IPS DF 6.9 (cell line): Measurements from ENCODE around the gene SEMA3E.
"Not testable (repeated sequence)": the region's sequence is repeated elsewhere in the genome, so short reads cannot be mapped to it uniquely, and the experiment has no call there.

Source experiments
- DNase-seq: peaks from one replicate; pipeline ENCODE4 v3.0.0-alpha.2; 2013; ENCODE audit warnings: low read depth, low spot score
- H3K27ac ChIP-seq: one replicate; pipeline ENCODE4 v1.5.1; 2013; ENCODE audit warnings: low read length, control low read depth
- H3K27me3 ChIP-seq: 2 replicates; pipeline ENCODE4 v1.6.1; 2013; ENCODE audit warnings: mild to moderate bottlenecking, low read length; ENCODE audit not compliant: control insufficient read depth, insufficient read depth
- H3K36me3 ChIP-seq: 2 replicates; pipeline ENCODE4 v1.6.1; 2013; ENCODE audit warnings: low read length; ENCODE audit not compliant: control insufficient read depth, insufficient read depth
- H3K4me1 ChIP-seq: 2 replicates; pipeline ENCODE4 v1.6.1; 2013; ENCODE audit warnings: low read length; ENCODE audit not compliant: control insufficient read depth, insufficient read depth
- H3K4me3 ChIP-seq: 2 replicates; pipeline ENCODE4 v1.5.1; 2013; ENCODE audit warnings: mild to moderate bottlenecking, low read length
- H3K9me3 ChIP-seq: 2 replicates; pipeline ENCODE4 v1.6.1; 2013; ENCODE audit warnings: low read length, inconsistent platforms; ENCODE audit not compliant: control insufficient read depth, insufficient read depth
- WGBS: extraction: QIAGEN DNeasy Blood & Tissue Kit; methylation state at CpG from one replicate; pipeline ENCODE4 v1.1.7; 2013; ENCODE audit warnings: mixed read lengths, missing lambda C conversion rate; ENCODE audit not compliant: insufficient read length, insufficient coverage; 5-methylcytosine and 5-hydroxymethylcytosine counted together

Gene SEMA3E

DNA sequence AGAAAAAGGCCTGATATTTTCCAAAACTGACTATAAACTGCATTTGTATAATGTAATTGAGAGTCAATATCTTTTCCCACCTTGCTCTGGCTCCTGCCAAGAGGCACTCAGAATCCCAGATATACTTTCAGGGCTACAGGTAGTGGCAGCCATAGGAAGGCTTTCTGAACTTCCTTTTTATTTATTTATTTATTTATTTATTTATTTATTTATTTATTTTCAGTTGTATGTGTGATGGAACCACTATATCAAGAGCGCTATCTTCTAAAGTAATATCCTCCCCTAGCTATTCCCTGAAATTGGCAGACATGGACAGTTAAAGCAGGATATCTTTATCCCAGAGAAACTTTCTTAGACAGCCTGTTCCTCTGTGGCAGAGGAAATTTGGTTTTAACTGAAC is 86.7 kb downstream of the SEMA3E start:
- Histone ChIP-seq H3K36me3 (no peaks in the 10 kb centered on the region), H3K4me1 (no peaks in the 10 kb centered on the region), H3K4me3 (no peak overlapping the region), H3K9me3 (no peaks in the 10 kb centered on the region), H3K27ac (no peak overlapping the region), H3K27me3 (no peaks in the 10 kb centered on the region)
- no CpG with 5 or more reads among the region's 1 CpG for WGBS
- no peak for DNase-seq

DNA sequence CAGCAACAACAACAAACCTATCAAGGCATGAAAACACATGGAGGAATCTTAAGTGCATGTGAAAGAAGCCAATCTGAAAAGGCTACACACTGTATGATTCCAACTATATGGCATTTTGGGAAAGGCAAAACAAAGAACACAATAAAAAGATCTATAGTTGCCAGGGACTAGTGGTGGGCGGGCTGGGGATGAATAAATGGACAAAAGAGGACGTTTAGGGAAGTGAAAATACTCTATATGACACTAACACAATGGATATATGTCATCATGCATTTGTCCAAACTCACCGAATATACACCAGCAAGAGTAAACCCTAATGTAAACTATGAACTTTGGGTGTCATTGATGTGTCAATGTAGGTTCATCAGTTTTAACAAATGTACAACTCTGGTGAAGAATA is 89.1 kb downstream of the SEMA3E start:
- Histone ChIP-seq H3K4me3 (no peak overlapping the region), H3K4me1 (no peaks in the 10 kb centered on the region), H3K27ac (no peak overlapping the region), H3K9me3 (no peaks in the 10 kb centered on the region), H3K36me3 (no peaks in the 10 kb centered on the region), H3K27me3 (no peaks in the 10 kb centered on the region)
- no peak for DNase-seq
- WGBS = no CpG with 5 or more reads among the region's 3 CpGs

DNA sequence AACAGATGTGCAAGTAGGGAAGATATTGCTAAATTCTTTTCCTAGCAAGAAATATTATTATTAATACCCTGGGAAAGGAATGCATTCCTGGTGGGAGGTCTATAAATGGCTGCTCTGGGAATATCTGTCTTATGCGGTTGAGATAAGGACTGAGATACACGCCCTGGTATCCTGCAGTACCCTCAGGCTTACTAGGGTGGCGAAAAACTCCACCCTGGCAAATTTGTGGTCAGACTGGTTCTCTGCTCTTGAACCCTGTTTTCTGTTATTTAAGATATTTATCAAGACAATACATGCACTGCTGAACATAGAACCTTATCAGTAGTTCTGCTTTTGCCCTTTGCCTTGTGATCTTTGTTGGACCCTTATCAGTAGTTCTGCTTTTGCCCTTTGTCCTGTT is 96.4 kb downstream of the SEMA3E start:
- H3K27me3 ChIP-seq, H3K27ac ChIP-seq, H3K9me3 ChIP-seq, DNase-seq, H3K4me1 ChIP-seq, H3K36me3 ChIP-seq, H3K4me3 ChIP-seq: not testable (repeated sequence)
- no CpG with 5 or more reads among the region's 3 CpGs for WGBS

DNA sequence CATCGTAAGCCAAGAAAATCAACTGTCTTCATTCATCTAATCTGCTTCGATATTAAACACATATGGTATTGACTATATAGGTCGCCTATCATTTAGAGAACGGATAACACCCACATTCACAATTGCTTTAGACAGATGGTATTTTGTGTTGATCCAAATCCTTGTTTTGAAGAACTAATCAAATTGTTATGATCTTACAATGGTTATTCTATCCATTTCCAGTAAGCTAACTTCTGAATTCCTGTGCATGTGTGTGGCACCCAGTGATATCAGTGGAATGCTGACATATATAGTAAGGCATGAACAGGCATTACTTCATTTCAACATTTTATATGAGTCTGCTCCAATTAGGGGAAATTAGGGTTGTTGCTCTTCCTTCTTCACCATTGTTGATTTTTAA is 98.8 kb downstream of the SEMA3E start:
- no peak for DNase-seq
- H3K27me3 ChIP-seq = no peaks in the 10 kb centered on the region
- H3K27ac ChIP-seq = no peak overlapping the region
- H3K4me1 ChIP-seq = peaks cover 1% of the 10 kb centered on the region
- H3K36me3 ChIP-seq = no peaks in the 10 kb centered on the region
- WGBS = no CpG with 5 or more reads among the region's 4 CpGs
- H3K9me3 ChIP-seq = no peaks in the 10 kb centered on the region
- no peak overlapping the region for H3K4me3 ChIP-seq

DNA sequence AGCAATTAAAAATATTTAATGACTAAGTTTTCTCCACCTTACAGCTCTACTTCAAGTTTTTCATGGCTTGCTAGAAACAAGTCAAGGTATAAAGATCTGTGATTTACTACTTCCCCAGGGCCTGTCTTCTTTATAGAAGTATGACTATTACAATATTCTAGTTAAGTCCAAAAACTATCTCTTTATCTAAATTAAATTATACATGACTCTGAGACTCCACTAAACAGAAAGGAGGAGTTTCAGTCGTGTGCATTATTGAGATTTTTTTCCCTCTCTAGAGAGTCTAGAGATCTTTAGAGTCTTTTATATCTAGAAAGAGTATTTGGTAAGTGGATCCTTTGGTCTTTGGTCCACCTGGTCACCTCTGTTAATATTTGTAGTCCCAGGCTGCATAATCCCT is 100.7 kb downstream of the SEMA3E start:
- no peaks in the 10 kb centered on the region for H3K9me3 ChIP-seq
- H3K4me1 ChIP-seq = peaks cover 1% of the 10 kb centered on the region; the same call in 1 of the 2 replicates
- WGBS = no CpG with 5 or more reads among the region's 1 CpG
- no peak overlapping the region for H3K4me3 ChIP-seq
- DNase-seq = no peak
- H3K36me3 ChIP-seq = no peaks in the 10 kb centered on the region
- H3K27me3 ChIP-seq = no peaks in the 10 kb centered on the region
- no peak overlapping the region for H3K27ac ChIP-seq

DNA sequence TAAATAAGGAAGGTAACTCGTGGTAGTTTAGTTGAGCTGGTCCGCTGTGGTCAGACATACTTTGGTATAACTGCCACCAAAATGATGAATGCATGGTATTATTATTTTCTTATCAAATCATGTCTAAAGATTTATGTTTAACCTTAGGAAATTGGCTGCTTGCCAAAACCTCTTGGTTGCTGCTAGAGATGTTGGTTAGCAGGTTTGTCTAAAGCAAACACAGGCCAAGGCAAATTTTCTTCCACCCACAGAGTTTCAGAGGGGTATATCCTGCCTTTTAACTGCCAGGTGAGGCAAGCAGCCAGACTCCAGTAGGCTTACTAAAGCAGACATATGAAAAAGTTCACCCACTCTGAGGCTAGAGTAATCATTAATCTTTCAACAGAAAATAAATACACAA is 101.4 kb downstream of the SEMA3E start:
- WGBS = no CpG with 5 or more reads among the region's 2 CpGs
- no peak for DNase-seq
- H3K4me3 ChIP-seq = no peak overlapping the region
- peaks cover 1% of the 10 kb centered on the region; the same call in 1 of the 2 replicates for H3K4me1 ChIP-seq
- no peak overlapping the region for H3K27ac ChIP-seq
- H3K9me3 ChIP-seq = no peaks in the 10 kb centered on the region
- H3K36me3 ChIP-seq = no peaks in the 10 kb centered on the region
- H3K27me3 ChIP-seq = no peaks in the 10 kb centered on the region

DNA sequence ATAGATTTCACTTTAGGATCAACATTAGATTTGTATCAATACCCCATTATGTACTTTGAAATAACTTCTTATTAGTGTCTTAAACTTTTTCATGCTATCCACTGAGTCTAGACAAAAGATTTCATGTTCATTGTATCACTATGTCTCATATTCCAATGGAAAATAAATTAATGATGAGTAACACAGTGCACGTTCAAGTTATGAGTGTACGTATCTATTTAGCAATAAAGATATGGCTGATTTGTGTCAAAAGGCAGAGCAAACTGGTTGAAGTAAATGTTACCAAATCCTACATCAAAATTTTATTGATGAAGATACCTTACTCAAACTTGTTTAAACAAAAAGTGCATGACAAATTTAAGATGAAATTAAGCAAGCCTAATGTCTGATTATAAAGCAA is 102.4 kb downstream of the SEMA3E start:
- H3K9me3 ChIP-seq = no peaks in the 10 kb centered on the region
- DNase-seq = no peak
- H3K4me1 ChIP-seq = peaks cover 1% of the 10 kb centered on the region; the same call in 1 of the 2 replicates
- no peaks in the 10 kb centered on the region for H3K27me3 ChIP-seq
- H3K27ac ChIP-seq = no peak overlapping the region
- no peaks in the 10 kb centered on the region for H3K36me3 ChIP-seq
- H3K4me3 ChIP-seq = no peak overlapping the region
- WGBS = no CpG with 5 or more reads among the region's 2 CpGs

DNA sequence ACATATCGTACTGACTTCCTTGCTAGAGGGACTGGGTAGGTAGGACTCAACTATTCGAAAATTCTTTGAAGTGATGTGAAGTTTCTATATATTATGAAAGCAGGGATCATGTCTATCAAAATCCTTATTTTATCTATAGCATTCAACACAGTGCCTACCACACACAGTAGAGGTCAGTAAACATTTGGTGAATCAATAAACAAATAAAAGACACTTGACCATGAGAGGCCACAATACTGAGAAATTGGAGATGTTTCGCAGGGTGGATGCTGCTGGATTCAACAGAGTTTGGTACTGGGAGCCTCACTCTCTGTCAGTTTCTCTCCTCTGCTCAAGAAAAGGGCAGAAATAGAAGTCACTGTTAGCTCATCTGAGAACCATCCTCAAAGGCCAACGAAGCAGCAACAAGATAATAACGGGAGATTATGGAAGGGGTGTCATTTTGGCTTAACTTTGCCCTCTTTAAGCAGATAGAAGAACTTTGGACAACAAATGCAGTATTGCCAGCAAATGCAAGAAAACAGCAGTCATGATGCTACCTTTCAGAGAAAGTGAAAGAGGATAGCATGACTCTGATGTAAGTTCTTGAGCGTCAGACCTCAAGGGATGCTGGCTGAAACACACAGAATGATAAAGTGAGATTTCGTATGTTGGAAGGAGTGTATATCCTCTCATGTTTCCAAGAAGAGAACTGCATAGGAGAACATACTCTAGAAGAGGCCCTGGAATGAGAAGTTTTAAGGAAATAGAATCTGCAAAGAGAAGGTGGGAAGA is 107.6 kb downstream of the SEMA3E start:
- Histone ChIP-seq H3K4me1 (no peaks in the 10 kb centered on the region), H3K27ac (no peak overlapping the region), H3K27me3 (no peaks in the 10 kb centered on the region), H3K36me3 (no peaks in the 10 kb centered on the region), H3K9me3 (no peaks in the 10 kb centered on the region), H3K4me3 (no peak overlapping the region)
- no peak for DNase-seq
- WGBS = no CpG with 5 or more reads among the region's 7 CpGs

DNA sequence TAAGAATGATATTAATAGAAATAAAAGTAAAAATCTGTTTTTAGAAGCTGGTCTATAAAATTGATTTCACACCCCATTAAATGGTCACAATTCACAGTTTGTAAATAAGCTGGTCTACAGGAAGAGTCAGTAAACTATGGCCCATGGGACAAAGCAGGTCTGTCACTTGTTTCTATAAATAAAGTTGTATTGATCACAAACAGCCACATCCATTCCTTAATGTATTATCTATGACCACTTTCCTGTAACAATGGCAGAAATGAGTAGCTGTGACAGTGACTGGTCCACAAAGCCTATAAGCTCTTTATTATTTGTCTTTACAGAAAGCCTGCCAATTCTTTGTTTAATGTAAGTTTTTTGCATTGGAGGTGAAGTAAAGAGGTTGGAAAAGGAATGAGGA is 114.5 kb downstream of the SEMA3E start:
- no peak overlapping the region for H3K27ac ChIP-seq
- no peaks in the 10 kb centered on the region for H3K27me3 ChIP-seq
- DNase-seq = no peak
- H3K4me1 ChIP-seq = no peaks in the 10 kb centered on the region
- no peaks in the 10 kb centered on the region for H3K9me3 ChIP-seq
- no peak overlapping the region for H3K4me3 ChIP-seq
- no peaks in the 10 kb centered on the region for H3K36me3 ChIP-seq

DNA sequence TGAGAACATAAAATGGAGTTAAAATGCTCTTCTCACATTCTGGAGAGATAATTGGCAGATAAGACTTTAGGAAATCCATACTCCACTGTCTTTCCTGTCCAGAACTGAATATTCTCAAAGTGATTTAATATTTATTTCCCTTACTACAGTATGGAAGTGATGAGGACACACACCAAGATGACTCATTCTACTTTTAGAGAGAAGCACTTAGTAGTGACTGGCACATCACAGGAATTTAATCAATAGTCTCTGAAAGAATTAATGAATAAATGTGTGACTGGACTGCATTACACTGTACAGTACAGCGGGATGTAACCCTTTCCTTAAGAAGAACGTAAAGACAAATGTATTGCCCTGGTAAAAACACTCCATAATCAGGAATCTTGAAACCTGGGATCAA is 116.7 kb downstream of the SEMA3E start:
- Histone ChIP-seq H3K4me3 (no peak overlapping the region), H3K9me3 (no peaks in the 10 kb centered on the region), H3K4me1 (no peaks in the 10 kb centered on the region), H3K27me3 (no peaks in the 10 kb centered on the region), H3K36me3 (no peaks in the 10 kb centered on the region), H3K27ac (no peak overlapping the region)
- WGBS = no CpG with 5 or more reads among the region's 2 CpGs
- no peak for DNase-seq

DNA sequence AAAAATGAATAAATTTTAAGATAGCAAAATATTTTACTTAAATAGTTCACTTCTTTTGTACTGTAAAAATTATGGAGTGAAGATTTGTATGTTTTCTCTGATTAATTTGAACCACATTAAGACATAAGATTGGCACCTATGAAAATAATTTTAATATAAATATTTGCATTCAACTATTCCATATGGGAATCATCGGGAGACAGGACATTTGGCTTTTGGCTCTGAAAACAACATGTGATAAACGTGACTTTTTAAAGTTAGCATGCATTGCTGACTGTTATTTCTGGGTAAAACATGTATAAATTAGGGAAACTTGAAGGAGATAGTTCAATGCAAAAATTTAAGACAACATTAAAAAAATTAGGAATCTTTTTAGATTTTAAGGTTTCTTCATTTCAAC is 117.2 kb downstream of the SEMA3E start:
- no peaks in the 10 kb centered on the region for H3K4me1 ChIP-seq
- H3K9me3 ChIP-seq = no peaks in the 10 kb centered on the region
- H3K4me3 ChIP-seq = no peak overlapping the region
- H3K27ac ChIP-seq = no peak overlapping the region
- H3K27me3 ChIP-seq = no peaks in the 10 kb centered on the region
- H3K36me3 ChIP-seq = no peaks in the 10 kb centered on the region
- no CpG with 5 or more reads among the region's 2 CpGs for WGBS
- no peak for DNase-seq
